Mammary epithelial cell (primary cell): ENCODE data around the gene RECK.

Experiments used
- EZH2 ChIP-seq: IDR thresholded peaks from 2 replicates; pipeline ENCODE4 v1.6.1; 2012; ENCODE audit warnings: low read length, inconsistent platforms, borderline replicate concordance
- TF ChIP-seq, protein P1 (sequence below), 2 donors: IDR thresholded peaks in 1 of 2; conservative IDR thresholded peaks in 1 of 2; 2 replicates each; pipeline ENCODE4 v1.5.1; 2011 to 2012; ENCODE audit warnings: inconsistent platforms in 2 of 2, low read length in 2 of 2, mild to moderate bottlenecking in 2 of 2, control low read depth in 1 of 2, low read depth in 1 of 2; ENCODE audit not compliant: insufficient read depth in 1 of 2; ENCODE audit errors: extremely low read depth in 1 of 2

DNA sequence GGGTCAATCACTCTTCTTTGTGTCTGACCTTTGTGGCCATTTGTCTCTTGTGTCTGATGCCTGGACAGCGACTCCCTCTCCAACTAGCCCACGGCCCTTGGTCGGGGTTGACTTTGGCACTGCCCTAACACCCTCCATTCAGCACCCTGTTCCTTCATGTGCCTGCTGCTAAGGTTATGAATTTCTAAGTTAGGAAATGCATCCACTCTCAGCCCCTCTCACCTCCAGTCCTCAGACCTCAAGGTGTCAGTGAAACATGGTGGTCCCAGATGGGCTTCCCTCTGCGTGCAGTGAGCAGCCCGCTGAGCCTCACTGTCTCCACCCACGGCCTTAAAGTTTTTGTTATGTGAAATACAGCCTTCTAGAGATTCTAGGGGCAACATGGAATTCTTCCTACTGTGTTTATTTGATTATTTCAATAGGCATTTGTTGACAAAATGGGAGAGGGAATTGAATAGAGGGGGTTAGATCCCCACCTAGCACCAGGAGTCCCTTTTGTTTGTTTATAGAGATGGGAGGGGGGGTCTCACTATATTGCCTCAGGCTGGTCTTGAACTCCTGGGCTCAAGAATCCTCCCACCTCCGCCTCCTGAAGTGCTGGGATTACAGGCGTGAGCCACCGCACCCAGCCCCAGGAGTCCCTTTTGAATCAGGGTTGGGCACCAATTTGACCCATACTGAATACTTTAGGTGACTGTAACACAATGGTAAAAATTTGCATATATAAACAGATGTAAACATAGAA lies 98.2 kb downstream of the RECK start:
- TF ChIP-seq, protein P1, sequence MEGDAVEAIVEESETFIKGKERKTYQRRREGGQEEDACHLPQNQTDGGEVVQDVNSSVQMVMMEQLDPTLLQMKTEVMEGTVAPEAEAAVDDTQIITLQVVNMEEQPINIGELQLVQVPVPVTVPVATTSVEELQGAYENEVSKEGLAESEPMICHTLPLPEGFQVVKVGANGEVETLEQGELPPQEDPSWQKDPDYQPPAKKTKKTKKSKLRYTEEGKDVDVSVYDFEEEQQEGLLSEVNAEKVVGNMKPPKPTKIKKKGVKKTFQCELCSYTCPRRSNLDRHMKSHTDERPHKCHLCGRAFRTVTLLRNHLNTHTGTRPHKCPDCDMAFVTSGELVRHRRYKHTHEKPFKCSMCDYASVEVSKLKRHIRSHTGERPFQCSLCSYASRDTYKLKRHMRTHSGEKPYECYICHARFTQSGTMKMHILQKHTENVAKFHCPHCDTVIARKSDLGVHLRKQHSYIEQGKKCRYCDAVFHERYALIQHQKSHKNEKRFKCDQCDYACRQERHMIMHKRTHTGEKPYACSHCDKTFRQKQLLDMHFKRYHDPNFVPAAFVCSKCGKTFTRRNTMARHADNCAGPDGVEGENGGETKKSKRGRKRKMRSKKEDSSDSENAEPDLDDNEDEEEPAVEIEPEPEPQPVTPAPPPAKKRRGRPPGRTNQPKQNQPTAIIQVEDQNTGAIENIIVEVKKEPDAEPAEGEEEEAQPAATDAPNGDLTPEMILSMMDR (conservative IDR thresholded peaks at IDR 0.05 in 1 of 2, IDR thresholded peaks at IDR 0.05 in 1 of 2; ENCODE audit: extremely low read depth in 1 of 2, insufficient read depth in 1 of 2, low read depth in 1 of 2, low read length in 2 of 2) = no peak
- no peak for TF ChIP-seq EZH2
